GM12878 (cell line): ENCODE data around the gene SMIM43. TPM values are rescaled to one million over a fixed set of nuclear protein-coding genes. Genes with fewer than 3 reads are reported as not detected.

Source experiments
- ASH2L ChIP-seq: fragments of 300-600, 200-600 bp; sonication (generic); IDR thresholded peaks from 2 replicates; pipeline ENCODE4 v1.6.1; 2017; ENCODE audit warnings: low read depth, mild to moderate bottlenecking, borderline replicate concordance
- ATF2 ChIP-seq: IDR thresholded peaks from 2 replicates; pipeline ENCODE4 v1.6.1; 2012; ENCODE audit warnings: low read length, inconsistent platforms
- ATF7 ChIP-seq: fragments of 450-650 bp; IDR thresholded peaks from 2 replicates; pipeline ENCODE4 v1.6.1; 2016; ENCODE audit warnings: low read depth, mild to moderate bottlenecking
- BCLAF1 ChIP-seq: fragments of 450-650 bp; IDR thresholded peaks from 2 replicates; pipeline ENCODE4 v1.6.1; 2017; ENCODE audit warnings: antibody characterized with exemption, mild to moderate bottlenecking, moderate library complexity
- CHD4 ChIP-seq: fragments of 200-600 bp; sonication (generic); IDR thresholded peaks from 2 replicates; pipeline ENCODE4 v1.6.1; 2016; ENCODE audit warnings: mild to moderate bottlenecking
- E2F4 ChIP-seq: IDR thresholded peaks from 2 replicates; pipeline ENCODE4 v1.6.1; 2012; ENCODE audit warnings: low read depth, low read length, improper control_type of control experiment
- EGR1 ChIP-seq, 2 experiments: IDR thresholded peaks; 1 replicate in 1 of 2; 2 replicates in 1 of 2; pipeline ENCODE4 v1.6.1; 2011 to 2012; ENCODE audit warnings: low read depth in 2 of 2, low read length in 2 of 2, borderline replicate concordance in 1 of 2, mild to moderate bottlenecking in 1 of 2, moderate library complexity in 1 of 2
- GATAD2B ChIP-seq: fragments of 450-650 bp; conservative IDR thresholded peaks from 2 replicates; pipeline ENCODE4 v1.6.1; 2017; ENCODE audit warnings: low read depth, mild to moderate bottlenecking, moderate library complexity
- HDAC6 ChIP-seq: fragments of 200-600 bp; sonication (generic); IDR thresholded peaks from one replicate; pipeline ENCODE4 v1.8.0; 2017; ENCODE audit warnings: antibody characterized with exemption; ENCODE audit not compliant: unreplicated experiment
- HDGF ChIP-seq: fragments of 450-650 bp; IDR thresholded peaks from 2 replicates; pipeline ENCODE4 v1.6.1; 2016; ENCODE audit warnings: antibody characterized with exemption
- MLLT1 ChIP-seq: fragments of 450-650 bp; IDR thresholded peaks from 2 replicates; pipeline ENCODE4 v1.6.1; 2016; ENCODE audit warnings: mild to moderate bottlenecking
- MTA3 ChIP-seq: IDR thresholded peaks from 2 replicates; pipeline ENCODE4 v1.6.1; 2012; ENCODE audit warnings: low read length, inconsistent platforms, borderline replicate concordance
- PML ChIP-seq: IDR thresholded peaks from 2 replicates; pipeline ENCODE4 v1.6.1; 2012; ENCODE audit warnings: low read length, inconsistent platforms
- RAD21 ChIP-seq: IDR thresholded peaks from 2 replicates; pipeline ENCODE4 v1.6.1; 2011; ENCODE audit warnings: mild to moderate bottlenecking, low read depth, low read length, moderate library complexity; ENCODE audit not compliant: insufficient read depth
- RAD51 ChIP-seq: fragments of 450-650 bp; IDR thresholded peaks from 2 replicates; pipeline ENCODE4 v1.6.1; 2016; ENCODE audit warnings: moderate library complexity, mild to moderate bottlenecking, inconsistent platforms
- STAT1 ChIP-seq: fragments of 450-650 bp; conservative IDR thresholded peaks from 2 replicates; pipeline ENCODE4 v1.6.1; 2014; ENCODE audit warnings: antibody characterized with exemption, mild to moderate bottlenecking
- USF1 ChIP-seq: IDR thresholded peaks from 2 replicates; pipeline ENCODE4 v1.6.1; 2011; ENCODE audit warnings: borderline replicate concordance, low read depth, mild to moderate bottlenecking, moderate library complexity, mixed read lengths, low read length; ENCODE audit not compliant: insufficient read depth; ENCODE audit errors: extremely low read length
- ZBTB11 ChIP-seq: fragments of 450-650 bp; formaldehyde crosslinking; IDR thresholded peaks from 2 replicates; pipeline ENCODE4 v1.5.0; 2022; ENCODE audit warnings: mild to moderate bottlenecking, missing genetic modification characterization
- polyA plus RNA-seq, 11 experiments: library from polyadenylated mRNA; depleted of rRNA in 4 of 11; unstranded in 6 of 11; stranded (reverse) in 5 of 11; fragments of >200 nt; fragmentation: Nextera tagmentation in 4 of 11; fragmentation: Illumina TruSeq in 1 of 11; extraction: Ambion mirVana in 4 of 11; extraction: Trizol in 1 of 11; gene quantifications; 1 replicate in 1 of 11; 2 replicates in 10 of 11; pipeline versions ENCODE4 v1.2.1 to v1.2.3, GENCODE V29; 2011 to 2016; ENCODE audit warnings: inconsistent platforms in 2 of 11, missing spikeins in 2 of 11, low read depth in 1 of 11
- total RNA-seq, 4 experiments: library from RNA; depleted of rRNA in 3 of 4; stranded (reverse); fragments of >200 nt in 3 of 4; fragmentation: Illumina TruSeq in 1 of 4; extraction: Trizol in 1 of 4; gene quantifications; 2 replicates each; pipeline versions ENCODE4 v1.2.1 to v1.2.3, GENCODE V29; 2013 to 2021

The SMIM43 gene
- total and polyA plus RNA-seq, 10 of the 15 experiments (the other 5 are each of a cell fraction or from before 2014, with no cell fraction given), result 0.12 TPM; not detected in 9

- TF ChIP-seq EGR1 (IDR thresholded peaks at IDR 0.05; ENCODE audit: borderline replicate concordance in 1 of 2, low read depth in 2 of 2, low read length in 2 of 2) (no peak), BCLAF1 (no peak), RAD51 (no peak), E2F4 (no peak), MLLT1 (no peak), PML (no peak), STAT1 (no peak), ZBTB11 (CRISPR knock-in tag) (no peak), ATF2 (no peak), GATAD2B (no peak), ASH2L (no peak), MTA3 (no peak), RAD21 (no peak), ATF7 (0 out of 2 replicates have a peak, but pooled peaks have one; percentile 27), CHD4 (no peak), HDGF (no peak), USF1 (no peak), HDAC6 (no peak)
These were observed 11.8 kb upstream of the SMIM43 start (continued) for GRCh38 chr4:121776610-121777401.
